Esophagus muscularis mucosa (tissue), 4 donors: Measurements from ENCODE around the gene MCAM. TPM values are rescaled to one million over a fixed set of nuclear protein-coding genes. Genes with fewer than 3 reads are reported as not detected.
A peak's percentile ranks its signal among the peaks of the same experiment; 100 is the strongest.

Source experiments
- DNase-seq: peaks from one replicate; pipeline ENCODE4 v3.0.0-alpha.2; 2017; ENCODE audit errors: extremely low spot score
- H3K27ac ChIP-seq, 4 donors: fragments of 200-600 bp; sonication (generic); replicated peaks in 1 of 4; 1 replicate in 3 of 4; 2 replicates in 1 of 4; pipeline ENCODE4 v1.5.1; 2016 to 2019; ENCODE audit warnings: mild to moderate bottlenecking in 1 of 4
- H3K27me3 ChIP-seq, 4 donors: fragments of 200-600 bp; sonication (generic); one replicate each; pipeline versions ENCODE4 v1.5.1 to v1.6.0; 2016 to 2019
- H3K36me3 ChIP-seq, 4 donors: fragments of 200-600 bp; sonication (generic); one replicate each; pipeline ENCODE4 v1.5.1; 2016 to 2019
- H3K4me1 ChIP-seq, 4 donors: fragments of 200-600 bp; sonication (generic); one replicate each; pipeline ENCODE4 v1.5.1; 2016 to 2019
- H3K4me3 ChIP-seq, 4 donors: fragments of 200-600 bp; sonication (generic); 1 replicate in 2 of 4; 2 replicates in 2 of 4; pipeline ENCODE4 v1.5.1; 2016 to 2019; ENCODE audit warnings: mild to moderate bottlenecking in 4 of 4, moderate library complexity in 1 of 4
- H3K9me3 ChIP-seq, 4 donors: fragments of 200-600 bp; sonication (generic); 1 replicate in 3 of 4; 2 replicates in 1 of 4; pipeline ENCODE4 v1.5.1; 2016 to 2019
- CTCF ChIP-seq, 3 experiments: fragments of 200-600 bp in 2 of 3; fragments of 450-650 bp in 1 of 3; sonication (generic) in 2 of 3; IDR thresholded peaks; one replicate each; pipeline ENCODE4 v1.5.1; 2017 to 2019; ENCODE audit warnings: antibody characterized with exemption in 3 of 3, mild to moderate bottlenecking in 2 of 3, moderate library complexity in 1 of 3
- EP300 ChIP-seq: sonication (generic); formaldehyde crosslinking; IDR thresholded peaks from one replicate; pipeline ENCODE4 v1.6.1; 2017; ENCODE audit warnings: antibody characterized with exemption
- POLR2A ChIP-seq: fragments of 450-650 bp; IDR thresholded peaks from one replicate; pipeline ENCODE4 v1.6.1; 2017; ENCODE audit warnings: antibody characterized with exemption, moderate library complexity, mild to moderate bottlenecking, low read depth
- POLR2AphosphoS5 ChIP-seq, 2 donors: sonication (generic); formaldehyde crosslinking; IDR thresholded peaks; one replicate each; pipeline ENCODE4 v1.6.1; 2017; ENCODE audit warnings: antibody characterized with exemption in 2 of 2
- WGBS: methylation state at CpG from one replicate; pipeline ENCODE4 v1.1.5; 2018; 5-methylcytosine and 5-hydroxymethylcytosine counted together
- intact Hi-C: fragments of 100-400 bp; cut with DNase I; formaldehyde crosslinking; loops from one replicate; pipeline ENCODE4 v1.15.1; 2023
- total RNA-seq, 4 donors: library from RNA; depleted of rRNA; stranded (reverse); fragments of >200 nt; gene quantifications; one replicate each; pipeline versions ENCODE4 v1.1.0 to v1.2.1, GENCODE V29; 2016

MCAM gene
- total RNA-seq, 4 donors from 2014 or later = 607 to 1,312 (median 805) TPM

GRCh38 chr11:119338318-119338890 is 21.5 kb upstream of the MCAM start:
- Histone ChIP-seq H3K27ac (peak overlapping the region; percentile 86 to 90 (median 88)), H3K36me3 (peaks cover 5 to 17% (median 12%) of the 10 kb centered on the region in 4 donors), H3K9me3 (no peaks in the 10 kb centered on the region), H3K4me3 (peak overlapping the region; percentile 59 to 77 (median 70)), H3K4me1 (peaks cover 44 to 79% (median 75%) of the 10 kb centered on the region in 4 donors), H3K27me3 (no peaks in the 10 kb centered on the region)
- intact Hi-C loops = no loop called here
- WGBS = 16% methylated on average over 12 of the region's 17 CpGs
- no peak for DNase-seq
- TF ChIP-seq POLR2AphosphoS5 (IDR thresholded peaks at IDR 0.05) (peak; percentile 25 to 55), CTCF (IDR thresholded peaks at IDR 0.05) (peak; percentile 79 to 91 (median 86)), POLR2A (no peak), EP300 (no peak)

- Histone ChIP-seq H3K4me3 (peak overlapping the region in 1 of 4 donors; percentile 77), H3K36me3 (peaks cover 5 to 17% (median 12%) of the 10 kb centered on the region in 4 donors), H3K27ac (peak overlapping the region; percentile 86 to 90 (median 88)), H3K9me3 (no peaks in the 10 kb centered on the region), H3K27me3 (no peaks in the 10 kb centered on the region), H3K4me1 (peaks cover 44 to 79% (median 75%) of the 10 kb centered on the region in 4 donors)
- no peak for DNase-seq
- WGBS = 48% methylated on average over 8 of the region's 9 CpGs
- intact Hi-C loops = no loop called here
- TF ChIP-seq POLR2A (no peak), EP300 (no peak), CTCF (IDR thresholded peaks at IDR 0.05) (no peak), POLR2AphosphoS5 (IDR thresholded peaks at IDR 0.05) (no peak)
Observed at GRCh38 chr11:119337581-119338317, 20.8 kb upstream of the MCAM start.

GRCh38 chr11:119336744-119337469 is 20.0 kb upstream of the MCAM start:
- Histone ChIP-seq H3K27me3 (no peaks in the 10 kb centered on the region), H3K27ac (peak overlapping the region; percentile 86 to 90 (median 88)), H3K9me3 (no peaks in the 10 kb centered on the region), H3K36me3 (peaks cover 5 to 17% (median 12%) of the 10 kb centered on the region in 4 donors), H3K4me3 (no peak overlapping the region), H3K4me1 (peaks cover 44 to 79% (median 75%) of the 10 kb centered on the region in 4 donors)
- no peak for TF ChIP-seq EP300
- DNase-seq = no peak
- intact Hi-C loops = no loop called here
- 79% methylated on average over 8 of the region's 9 CpGs for WGBS

- TF ChIP-seq CTCF (IDR thresholded peaks at IDR 0.05) (no peak), POLR2AphosphoS5 (IDR thresholded peaks at IDR 0.05) (no peak), EP300 (no peak), POLR2A (no peak)
- peaks cover 5 to 17% (median 12%) of the 10 kb centered on the region in 4 donors for H3K36me3 ChIP-seq
- H3K27me3 ChIP-seq = no peaks in the 10 kb centered on the region
- peaks cover 35 to 69% (median 66%) of the 10 kb centered on the region in 4 donors for H3K4me1 ChIP-seq
- no peak for DNase-seq
- peak overlapping the region in 2 of 4 donors; percentile 93 to 94 for H3K27ac ChIP-seq
- intact Hi-C loops = no loop called here
- 79% methylated on average over 21 of the region's 30 CpGs for WGBS
- H3K9me3 ChIP-seq = no peaks in the 10 kb centered on the region
- H3K4me3 ChIP-seq = peak overlapping the region in 3 of 4 donors; percentile 93 to 95 (median 94)
Observed at GRCh38 chr11:119335655-119336543, 19.0 kb upstream of the MCAM start.
